Gastrocnemius medialis (tissue), 4 donors: ENCODE results near the gene SLCO1B3. TPM values are rescaled to one million over a fixed set of nuclear protein-coding genes. Genes with fewer than 3 reads are reported as not detected.
A peak's percentile ranks its signal among the peaks of the same experiment; 100 is the strongest.

Experiments
- ATAC-seq, 2 donors: fragments of 150-250 bp; one replicate each; pipeline ENCODE4 v1.9.1; 2016
- DNase-seq, 2 donors: peaks; one replicate each; pipeline ENCODE4 v3.0.0-alpha.2; 2019
- H3K27ac ChIP-seq, 4 donors: fragments of 200-600 bp; sonication (generic); 1 replicate in 1 of 4; 2 replicates in 3 of 4; pipeline ENCODE4 v1.5.1; 2016 to 2018; ENCODE audit warnings: mild to moderate bottlenecking in 2 of 4, moderate library complexity in 1 of 4
- H3K27me3 ChIP-seq, 3 donors: fragments of 200-600 bp; sonication (generic) in 2 of 3; 1 replicate in 1 of 3; 2 replicates in 2 of 3; pipeline versions ENCODE4 v1.5.1 to v1.6.0; 2016 to 2019; ENCODE audit warnings: mild to moderate bottlenecking in 1 of 3, moderate library complexity in 1 of 3
- H3K36me3 ChIP-seq, 2 donors: fragments of 200-600 bp; sonication (generic) in 1 of 2; one replicate each; pipeline ENCODE4 v1.5.1; 2017 to 2018
- H3K4me1 ChIP-seq, 2 donors: fragments of 200-600 bp; sonication (generic) in 1 of 2; one replicate each; pipeline ENCODE4 v1.5.1; 2016 to 2017; ENCODE audit warnings: mild to moderate bottlenecking in 2 of 2
- H3K4me3 ChIP-seq, 4 donors: fragments of 200-600 bp; sonication (generic) in 3 of 4; 1 replicate in 1 of 4; 2 replicates in 3 of 4; pipeline ENCODE4 v1.5.1; 2016 to 2019; ENCODE audit warnings: mild to moderate bottlenecking in 2 of 4
- H3K9me3 ChIP-seq, 3 donors: fragments of 200-600 bp; sonication (generic) in 2 of 3; 1 replicate in 1 of 3; 2 replicates in 2 of 3; pipeline ENCODE4 v1.5.1; 2016 to 2019
- POLR2A ChIP-seq, 2 donors: fragments of 450-650 bp; IDR thresholded peaks; one replicate each; pipeline ENCODE4 v1.6.1; 2017; ENCODE audit warnings: antibody characterized with exemption in 2 of 2, mild to moderate bottlenecking in 2 of 2, moderate library complexity in 2 of 2
- in situ Hi-C, 4 donors: fragments of 200-750 bp; cut with MboI; loops; one replicate each; pipeline versions ENCODE4 v1.15.0 to v1.8.0; 2017; ENCODE audit warnings: low sequenced_read_pairs in 4 of 4
- intact Hi-C: fragments of 100-400 bp; cut with DNase I; formaldehyde crosslinking; loops from one replicate; pipeline ENCODE4 v1.15.1; 2023; ENCODE audit warnings: low total_unique reads
- total RNA-seq, 4 donors: library from RNA; depleted of rRNA; stranded (reverse); fragments of >200 nt; gene quantifications; one replicate each; pipeline versions ENCODE4 v1.1.0 to v1.2.3, GENCODE V29; 2016
- TF ChIP-seq, protein P1 (sequence below), 5 experiments: fragments of 450-650 bp in 3 of 5; fragments of 200-600 bp in 2 of 5; sonication (generic) in 2 of 5; IDR thresholded peaks in 4 of 5; conservative IDR thresholded peaks in 1 of 5; 1 replicate in 4 of 5; 2 replicates in 1 of 5; pipeline ENCODE4 v1.5.1; 2016 to 2019; ENCODE audit warnings: antibody characterized with exemption in 5 of 5, mild to moderate bottlenecking in 3 of 5, moderate library complexity in 3 of 5

The SLCO1B3 gene
- total RNA-seq, 4 donors from 2014 or later = 0.13 TPM; not detected in 3

DNA sequence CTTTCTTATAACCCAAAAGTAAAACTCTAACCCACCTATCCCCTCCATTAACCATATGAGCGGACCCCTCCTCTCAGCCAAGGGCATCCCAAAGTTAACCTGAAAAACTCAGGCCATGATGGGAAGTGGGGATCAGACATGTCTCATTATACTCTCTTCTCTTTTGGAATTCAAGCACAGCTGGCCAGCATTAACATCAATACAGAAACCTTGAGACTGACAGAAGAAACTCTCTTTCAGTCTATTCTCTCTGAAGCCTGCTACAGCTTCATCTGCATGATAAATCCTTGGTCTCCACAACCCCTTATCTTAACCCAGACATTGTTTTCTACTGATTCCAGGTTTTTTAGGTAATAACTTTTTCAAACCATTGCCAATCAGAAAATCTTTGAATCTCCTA is 17.5 kb upstream of the SLCO1B3 start:
- H3K9me3 ChIP-seq = no peaks in the 10 kb centered on the region
- H3K36me3 ChIP-seq = no peaks in the 10 kb centered on the region
- no peaks in the 10 kb centered on the region for H3K4me1 ChIP-seq
- no peak for TF ChIP-seq POLR2A (IDR thresholded peaks at IDR 0.05)
- TF ChIP-seq, protein P1, sequence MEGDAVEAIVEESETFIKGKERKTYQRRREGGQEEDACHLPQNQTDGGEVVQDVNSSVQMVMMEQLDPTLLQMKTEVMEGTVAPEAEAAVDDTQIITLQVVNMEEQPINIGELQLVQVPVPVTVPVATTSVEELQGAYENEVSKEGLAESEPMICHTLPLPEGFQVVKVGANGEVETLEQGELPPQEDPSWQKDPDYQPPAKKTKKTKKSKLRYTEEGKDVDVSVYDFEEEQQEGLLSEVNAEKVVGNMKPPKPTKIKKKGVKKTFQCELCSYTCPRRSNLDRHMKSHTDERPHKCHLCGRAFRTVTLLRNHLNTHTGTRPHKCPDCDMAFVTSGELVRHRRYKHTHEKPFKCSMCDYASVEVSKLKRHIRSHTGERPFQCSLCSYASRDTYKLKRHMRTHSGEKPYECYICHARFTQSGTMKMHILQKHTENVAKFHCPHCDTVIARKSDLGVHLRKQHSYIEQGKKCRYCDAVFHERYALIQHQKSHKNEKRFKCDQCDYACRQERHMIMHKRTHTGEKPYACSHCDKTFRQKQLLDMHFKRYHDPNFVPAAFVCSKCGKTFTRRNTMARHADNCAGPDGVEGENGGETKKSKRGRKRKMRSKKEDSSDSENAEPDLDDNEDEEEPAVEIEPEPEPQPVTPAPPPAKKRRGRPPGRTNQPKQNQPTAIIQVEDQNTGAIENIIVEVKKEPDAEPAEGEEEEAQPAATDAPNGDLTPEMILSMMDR (IDR thresholded peaks at IDR 0.05 in 4 of 5, conservative IDR thresholded peaks at IDR 0.05 in 1 of 5) = no peak
- in situ Hi-C loops (no loop called here), intact Hi-C loops (no loop called here)
- DNase-seq (no peak), ATAC-seq (no peak)
- no peaks in the 10 kb centered on the region for H3K27me3 ChIP-seq
- H3K27ac ChIP-seq = no peak overlapping the region
- H3K4me3 ChIP-seq = no peak overlapping the region

DNA sequence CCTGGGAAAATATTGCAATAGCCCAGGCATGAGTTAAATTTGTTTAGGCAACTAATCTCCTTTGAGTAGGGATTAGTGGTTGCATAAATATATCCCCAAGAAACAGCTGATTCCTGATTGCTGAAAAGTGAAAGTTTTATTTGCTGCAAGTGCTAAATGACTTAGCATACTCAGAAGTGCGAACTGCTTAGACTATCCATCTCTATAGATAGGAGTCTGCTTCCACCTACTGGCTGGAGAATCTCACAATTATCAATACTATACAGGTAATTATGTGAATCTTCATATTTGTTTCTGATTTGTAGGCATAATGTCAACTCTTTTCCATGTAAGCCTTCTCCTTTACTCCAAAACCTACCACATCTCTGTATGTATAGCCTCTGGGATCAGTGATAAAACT is 12.0 kb upstream of the SLCO1B3 start:
- in situ Hi-C loops = no loop called here
- no peak for ATAC-seq
- TF ChIP-seq POLR2A (IDR thresholded peaks at IDR 0.05) = no peak
- TF ChIP-seq, protein P1 (IDR thresholded peaks at IDR 0.05 in 4 of 5, conservative IDR thresholded peaks at IDR 0.05 in 1 of 5) = peak in 2 of 5 experiments; percentile 15 to 33
- H3K9me3 ChIP-seq = no peaks in the 10 kb centered on the region
- H3K27ac ChIP-seq = no peak overlapping the region
- H3K4me3 ChIP-seq = no peak overlapping the region
- no peaks in the 10 kb centered on the region for H3K4me1 ChIP-seq
- intact Hi-C loops = no loop called here
- H3K27me3 ChIP-seq = no peaks in the 10 kb centered on the region
- DNase-seq = no peak
- H3K36me3 ChIP-seq = no peaks in the 10 kb centered on the region

DNA sequence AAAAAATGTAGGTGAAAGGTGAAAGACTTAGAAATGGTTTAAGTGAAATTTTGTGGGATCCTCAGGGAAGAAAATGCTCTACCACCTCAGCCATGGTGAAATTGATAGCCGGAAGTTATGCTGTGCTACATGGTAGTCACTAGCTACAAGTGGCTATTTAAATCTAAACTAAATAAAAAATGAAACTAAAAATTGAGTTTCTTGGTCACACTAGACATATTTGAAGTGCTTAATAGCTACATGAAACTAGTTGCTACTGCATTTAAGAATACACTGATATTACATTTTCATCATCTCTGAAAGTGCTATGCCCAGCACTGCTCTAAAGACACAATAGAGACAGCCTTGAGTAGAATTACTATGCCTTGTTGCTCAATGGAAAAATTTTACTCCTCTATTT is 10.3 kb upstream of the SLCO1B3 start:
- no peak for ATAC-seq
- TF ChIP-seq, protein P1 (IDR thresholded peaks at IDR 0.05 in 4 of 5, conservative IDR thresholded peaks at IDR 0.05 in 1 of 5) = no peak
- TF ChIP-seq POLR2A (IDR thresholded peaks at IDR 0.05) = no peak
- no peak for DNase-seq
- no peaks in the 10 kb centered on the region for H3K27me3 ChIP-seq
- intact Hi-C loops = no loop called here
- no peaks in the 10 kb centered on the region for H3K4me1 ChIP-seq
- H3K36me3 ChIP-seq = no peaks in the 10 kb centered on the region
- no peaks in the 10 kb centered on the region for H3K9me3 ChIP-seq
- no peak overlapping the region for H3K27ac ChIP-seq
- in situ Hi-C loops = no loop called here
- H3K4me3 ChIP-seq = no peak overlapping the region

DNA sequence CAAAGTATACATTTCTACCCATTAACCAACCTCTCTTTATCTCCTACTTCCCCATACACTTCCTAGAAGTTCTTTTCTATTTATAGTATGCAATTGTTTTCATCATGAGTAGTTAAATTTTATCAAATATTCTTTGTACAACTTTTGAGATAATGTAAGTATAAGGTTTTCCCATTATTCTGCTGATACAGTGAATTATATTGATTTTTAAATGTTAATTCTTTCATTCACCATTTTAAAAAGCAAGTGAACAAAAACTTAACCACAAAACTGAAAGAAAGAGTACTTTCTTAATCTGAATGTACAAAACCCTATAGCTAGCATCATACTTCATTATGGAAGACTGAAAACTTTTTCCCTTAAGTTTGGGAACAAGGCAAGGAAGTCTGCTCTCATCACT is 9.5 kb upstream of the SLCO1B3 start:
- no peak for ATAC-seq
- intact Hi-C loops = no loop called here

DNA sequence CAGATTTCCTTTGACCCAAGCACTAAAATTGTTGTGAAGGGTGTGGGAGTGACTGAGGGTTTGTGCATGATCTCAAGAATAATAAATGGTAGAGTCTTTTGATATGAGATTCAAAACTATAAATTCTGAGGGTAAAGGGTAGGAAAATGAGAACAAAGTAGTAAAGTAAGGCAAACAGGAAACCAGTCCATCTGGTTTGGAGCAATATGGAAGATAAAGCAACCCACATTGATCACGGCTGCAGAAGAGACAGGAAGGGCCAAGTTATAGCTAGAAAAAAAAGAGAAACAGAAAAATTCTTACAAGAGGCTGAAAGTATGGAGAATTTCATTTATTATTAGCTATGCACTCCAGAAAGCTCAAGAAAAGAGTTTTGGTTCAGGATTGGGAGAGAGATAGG is 4.6 kb upstream of the SLCO1B3 start:
- no peak for TF ChIP-seq POLR2A (IDR thresholded peaks at IDR 0.05)
- TF ChIP-seq, protein P1 (IDR thresholded peaks at IDR 0.05 in 4 of 5, conservative IDR thresholded peaks at IDR 0.05 in 1 of 5) = no peak
- in situ Hi-C loops (no loop called here), intact Hi-C loops (no loop called here)
- Histone ChIP-seq H3K27me3 (no peaks in the 10 kb centered on the region), H3K27ac (no peak overlapping the region), H3K36me3 (no peaks in the 10 kb centered on the region), H3K4me1 (no peaks in the 10 kb centered on the region), H3K4me3 (no peak overlapping the region), H3K9me3 (no peaks in the 10 kb centered on the region)
- ATAC-seq (no peak), DNase-seq (no peak)

More for the DNA sequence above, 9.5 kb upstream of the SLCO1B3 start:
- Histone ChIP-seq H3K36me3 (no peaks in the 10 kb centered on the region), H3K27me3 (no peaks in the 10 kb centered on the region), H3K4me1 (no peaks in the 10 kb centered on the region), H3K4me3 (no peak overlapping the region), H3K27ac (no peak overlapping the region), H3K9me3 (no peaks in the 10 kb centered on the region)
- TF ChIP-seq, protein P1 (IDR thresholded peaks at IDR 0.05 in 4 of 5, conservative IDR thresholded peaks at IDR 0.05 in 1 of 5) = no peak
- in situ Hi-C loops = no loop called here
- no peak for DNase-seq
